ENCODE results near the gene SMPD4. TPM values are rescaled to one million over a fixed set of nuclear protein-coding genes. Genes with fewer than 3 reads are reported as not detected.
A peak's percentile ranks its signal among the peaks of the same experiment; 100 is the strongest.
"Not testable (repeated sequence)": the region's sequence is repeated elsewhere in the genome, so short reads cannot be mapped to it uniquely, and the experiment has no call there.

SMPD4 gene
- total and polyA plus RNA-seq, 2 of the 8 experiments (the other 6 are each of a cell fraction or from before 2014, with no cell fraction given), result 102 to 106 TPM

DNA sequence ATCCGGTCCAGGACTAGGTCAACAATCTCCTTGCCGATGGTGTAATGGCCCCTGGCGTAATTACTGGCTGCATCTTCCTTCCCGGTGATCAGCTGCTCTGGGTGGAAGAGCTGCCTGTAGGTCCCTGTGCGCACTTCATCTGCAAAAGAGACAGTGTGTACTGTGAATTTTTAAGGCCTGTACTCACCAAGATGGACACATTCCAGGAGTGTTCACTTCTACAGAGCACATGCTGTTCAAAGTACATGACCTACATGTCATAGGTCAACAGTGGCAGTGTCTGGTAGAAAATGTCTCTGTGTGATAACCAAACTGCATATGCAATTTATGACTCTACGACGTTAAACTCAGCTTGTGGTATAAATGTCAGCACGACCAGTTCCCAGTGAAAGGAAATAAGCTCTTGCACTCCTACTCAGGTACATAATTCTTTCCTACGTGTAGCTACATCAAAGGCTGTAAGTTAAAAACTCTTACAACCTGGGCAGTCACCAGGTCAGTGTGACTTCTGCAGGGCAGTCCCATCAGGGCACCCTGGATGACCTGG is 13.8 kb upstream of the SMPD4 start:
- H4K20me1 ChIP-seq (replicated peaks in 1 of 2; ENCODE audit: control insufficient read depth in 1 of 2, insufficient read depth in 2 of 2, low read length in 2 of 2); H3K79me2 ChIP-seq (ENCODE audit: control insufficient read depth in 1 of 2, insufficient read depth in 2 of 2, low read length in 2 of 2); H3K4me2 ChIP-seq (ENCODE audit: insufficient read depth in 1 of 2, low read depth in 2 of 2, low read length in 2 of 2); H3K56ac ChIP-seq (replicated peaks; ENCODE audit: insufficient read length, low read depth, low read length); H4K91ac ChIP-seq (replicated peaks; ENCODE audit: insufficient read length, low read length); H2BK5ac ChIP-seq (ENCODE audit: low read depth, low read length); H3K9me3 ChIP-seq (ENCODE audit: insufficient read depth in 2 of 2, low read depth in 1 of 2, low read length in 1 of 2); H2AFZ ChIP-seq (ENCODE audit: low read length); H3K4ac ChIP-seq (replicated peaks; ENCODE audit: insufficient read length, low read depth, low read length); H3K23ac ChIP-seq (ENCODE audit: insufficient read length); POLR2A ChIA-PET (ENCODE audit: partially characterized antibody); H3K27ac ChIP-seq (ENCODE audit: low read depth, low read length); CTCF ChIA-PET (ENCODE audit: partially characterized antibody); FAIRE-seq; H4K8ac ChIP-seq (ENCODE audit: extremely low read depth, insufficient read depth, low read length); H3K27me3 ChIP-seq (replicated peaks in 1 of 4; ENCODE audit: control insufficient read depth in 3 of 4, extremely low read depth in 1 of 4, insufficient read depth in 3 of 4, low read length in 3 of 4); H2BK20ac ChIP-seq (ENCODE audit: low read length); H3K9ac ChIP-seq (replicated peaks in 1 of 4; ENCODE audit: extremely low read depth in 1 of 4, low read depth in 3 of 4, low read length in 3 of 4); H2BK12ac ChIP-seq (ENCODE audit: low read depth, low read length); H3K36me3 ChIP-seq (ENCODE audit: control insufficient read depth in 2 of 4, insufficient read depth in 4 of 4, low read length in 3 of 4); H3K4me3 ChIP-seq (ENCODE audit: extremely low read depth in 1 of 4, insufficient read depth in 2 of 4, low read depth in 3 of 4, low read length in 4 of 4); H4K5ac ChIP-seq (ENCODE audit: insufficient read length, low read depth, low read length); H3K79me1 ChIP-seq (ENCODE audit: low read depth, low read length); H2BK120ac ChIP-seq (replicated peaks; ENCODE audit: low read depth, low read length); H2AK5ac ChIP-seq (ENCODE audit: low read depth, low read length); H3K18ac ChIP-seq (ENCODE audit: extremely low read depth, low read length); H3K14ac ChIP-seq (ENCODE audit: insufficient read length); H3K23me2 ChIP-seq (ENCODE audit: low read depth, low read length); H3K4me1 ChIP-seq (replicated peaks in 1 of 4; ENCODE audit: control insufficient read depth in 3 of 4, insufficient read depth in 4 of 4, low read length in 3 of 4); H2BK15ac ChIP-seq (ENCODE audit: low read length): not testable (repeated sequence)
- 82% methylated on average over 9 of the region's 9 CpGs; no CpG with 5 or more reads in 1 of the 2 experiments for WGBS, 2 experiments (ENCODE audit: extremely low coverage in 1 of 2, insufficient coverage in 1 of 2, insufficient read length in 1 of 2, insufficient replicate concordance in 2 of 2, low coverage in 1 of 2, low lambda C conversion rate in 2 of 2, missing lambda C conversion rate in 1 of 2)
- peak in 1 of 2 experiments; percentile 10 for DNase-seq (ENCODE audit: low read depth in 1 of 2, low spot score in 2 of 2)

DNA sequence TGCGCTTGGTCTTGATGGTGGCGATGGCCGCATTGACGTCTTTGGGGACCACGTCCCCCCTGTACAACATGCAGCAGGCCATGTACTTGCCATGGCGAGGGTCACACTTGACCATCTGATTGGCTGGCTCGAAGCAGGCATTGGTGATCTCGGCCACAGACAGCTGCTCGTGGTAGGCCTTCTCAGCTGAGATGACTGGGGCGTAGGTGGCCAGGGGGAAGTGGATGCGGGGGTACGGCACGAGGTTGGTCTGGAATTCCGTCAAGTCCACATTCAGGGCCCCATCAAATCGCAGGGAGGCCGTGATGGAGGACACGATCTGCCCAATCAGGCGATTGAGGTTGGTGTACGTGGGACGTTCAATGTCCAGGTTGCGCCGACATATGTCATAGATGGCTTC is 12.4 kb upstream of the SMPD4 start:
- H3K23ac ChIP-seq (ENCODE audit: insufficient read length); H2BK12ac ChIP-seq (ENCODE audit: low read depth, low read length); H3K4me3 ChIP-seq (ENCODE audit: extremely low read depth in 1 of 4, insufficient read depth in 2 of 4, low read depth in 3 of 4, low read length in 4 of 4); H3K79me1 ChIP-seq (ENCODE audit: low read depth, low read length); H4K5ac ChIP-seq (ENCODE audit: insufficient read length, low read depth, low read length); H2BK20ac ChIP-seq (ENCODE audit: low read length); H4K20me1 ChIP-seq (replicated peaks in 1 of 2; ENCODE audit: control insufficient read depth in 1 of 2, insufficient read depth in 2 of 2, low read length in 2 of 2); H3K18ac ChIP-seq (ENCODE audit: extremely low read depth, low read length); H4K8ac ChIP-seq (ENCODE audit: extremely low read depth, insufficient read depth, low read length); H3K56ac ChIP-seq (replicated peaks; ENCODE audit: insufficient read length, low read depth, low read length); H3K9ac ChIP-seq (replicated peaks in 1 of 4; ENCODE audit: extremely low read depth in 1 of 4, low read depth in 3 of 4, low read length in 3 of 4); H2BK120ac ChIP-seq (replicated peaks; ENCODE audit: low read depth, low read length); H3K14ac ChIP-seq (ENCODE audit: insufficient read length); H3K4me2 ChIP-seq (ENCODE audit: insufficient read depth in 1 of 2, low read depth in 2 of 2, low read length in 2 of 2); H3K27me3 ChIP-seq (replicated peaks in 1 of 4; ENCODE audit: control insufficient read depth in 3 of 4, extremely low read depth in 1 of 4, insufficient read depth in 3 of 4, low read length in 3 of 4); H3K4me1 ChIP-seq (replicated peaks in 1 of 4; ENCODE audit: control insufficient read depth in 3 of 4, insufficient read depth in 4 of 4, low read length in 3 of 4); CTCF ChIA-PET (ENCODE audit: partially characterized antibody); H3K4ac ChIP-seq (replicated peaks; ENCODE audit: insufficient read length, low read depth, low read length); H3K9me3 ChIP-seq (ENCODE audit: insufficient read depth in 2 of 2, low read depth in 1 of 2, low read length in 1 of 2); H2BK5ac ChIP-seq (ENCODE audit: low read depth, low read length); H2AFZ ChIP-seq (ENCODE audit: low read length); H3K27ac ChIP-seq (ENCODE audit: low read depth, low read length); POLR2A ChIA-PET (ENCODE audit: partially characterized antibody); H3K79me2 ChIP-seq (ENCODE audit: control insufficient read depth in 1 of 2, insufficient read depth in 2 of 2, low read length in 2 of 2); H3K36me3 ChIP-seq (ENCODE audit: control insufficient read depth in 2 of 4, insufficient read depth in 4 of 4, low read length in 3 of 4); DNase-seq (ENCODE audit: low read depth in 1 of 2, low spot score in 2 of 2); H2BK15ac ChIP-seq (ENCODE audit: low read length); FAIRE-seq; H4K91ac ChIP-seq (replicated peaks; ENCODE audit: insufficient read length, low read length); H3K23me2 ChIP-seq (ENCODE audit: low read depth, low read length); H2AK5ac ChIP-seq (ENCODE audit: low read depth, low read length): not testable (repeated sequence)
- WGBS, 2 experiments (ENCODE audit: extremely low coverage in 1 of 2, insufficient coverage in 1 of 2, insufficient read length in 1 of 2, insufficient replicate concordance in 2 of 2, low coverage in 1 of 2, low lambda C conversion rate in 2 of 2, missing lambda C conversion rate in 1 of 2), result 86% methylated on average over 18 of the region's 22 CpGs; no CpG with 5 or more reads in 1 of the 2 experiments
